Measurements from ENCODE around the gene DFFA. TPM values are rescaled to one million over a fixed set of nuclear protein-coding genes. Genes with fewer than 3 reads are reported as not detected.

Gene DFFA
- total RNA-seq, 2 experiments from 2014 or later: 102 to 103 TPM

Other genes starting within 250 kb of the DFFA start
- 100 to 1,000 TPM; 135 TPM for gene PGD, start 73.5 kb downstream of the DFFA start, total RNA-seq
- 10 to 100 TPM; 28.5 to 30.6 TPM for gene CENPS, start 42.1 kb downstream of the DFFA start, total RNA-seq
- gene CORT, start 22.5 kb downstream of the DFFA start, total RNA-seq: not detected
- 10 to 100 TPM; 19.1 to 19.6 TPM for gene PEX14, start 2.4 kb upstream of the DFFA start, total RNA-seq